ENCODE results near the gene GINS3.

DNA sequence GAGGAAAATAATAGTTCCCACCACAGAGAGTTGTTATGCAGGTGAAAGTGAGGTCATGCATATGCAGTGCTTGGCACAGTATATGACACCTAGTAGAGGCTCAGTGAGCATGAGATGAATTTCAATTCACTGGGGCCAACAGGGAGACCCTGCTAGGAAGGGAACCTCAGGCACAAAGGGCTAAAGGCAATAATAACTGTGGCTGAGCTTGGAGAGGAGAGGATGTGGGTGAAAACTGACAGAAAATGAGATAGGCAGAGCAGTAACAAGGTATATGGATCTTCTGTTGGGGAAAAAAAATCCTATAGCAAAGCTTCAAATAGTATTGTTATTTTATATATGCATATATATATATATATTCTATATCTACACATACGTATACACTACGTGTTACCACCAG is 25.0 kb upstream of the GINS3 start:
- no peak for TF ChIP-seq POLR2A (IDR thresholded peaks at IDR 0.05)
- TF ChIP-seq, protein P1, sequence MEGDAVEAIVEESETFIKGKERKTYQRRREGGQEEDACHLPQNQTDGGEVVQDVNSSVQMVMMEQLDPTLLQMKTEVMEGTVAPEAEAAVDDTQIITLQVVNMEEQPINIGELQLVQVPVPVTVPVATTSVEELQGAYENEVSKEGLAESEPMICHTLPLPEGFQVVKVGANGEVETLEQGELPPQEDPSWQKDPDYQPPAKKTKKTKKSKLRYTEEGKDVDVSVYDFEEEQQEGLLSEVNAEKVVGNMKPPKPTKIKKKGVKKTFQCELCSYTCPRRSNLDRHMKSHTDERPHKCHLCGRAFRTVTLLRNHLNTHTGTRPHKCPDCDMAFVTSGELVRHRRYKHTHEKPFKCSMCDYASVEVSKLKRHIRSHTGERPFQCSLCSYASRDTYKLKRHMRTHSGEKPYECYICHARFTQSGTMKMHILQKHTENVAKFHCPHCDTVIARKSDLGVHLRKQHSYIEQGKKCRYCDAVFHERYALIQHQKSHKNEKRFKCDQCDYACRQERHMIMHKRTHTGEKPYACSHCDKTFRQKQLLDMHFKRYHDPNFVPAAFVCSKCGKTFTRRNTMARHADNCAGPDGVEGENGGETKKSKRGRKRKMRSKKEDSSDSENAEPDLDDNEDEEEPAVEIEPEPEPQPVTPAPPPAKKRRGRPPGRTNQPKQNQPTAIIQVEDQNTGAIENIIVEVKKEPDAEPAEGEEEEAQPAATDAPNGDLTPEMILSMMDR (IDR thresholded peaks at IDR 0.05), result no peak
